Omental fat pad (tissue), 4 donors: Measurements from ENCODE around the gene NHS. TPM values are rescaled to one million over a fixed set of nuclear protein-coding genes. Genes with fewer than 3 reads are reported as not detected.

Experiments
- ATAC-seq: fragments of 150-250 bp; one replicate; pipeline ENCODE4 v1.9.1; 2016; ENCODE audit warnings: mild to moderate bottlenecking, moderate library complexity; ENCODE audit not compliant: low FRiP score
- DNase-seq: peaks from one replicate; pipeline ENCODE4 v3.0.0-alpha.2; 2019; ENCODE audit warnings: low spot score
- CTCF ChIP-seq, 3 donors: fragments of 450-650 bp; IDR thresholded peaks; one replicate each; pipeline ENCODE4 v1.5.1; 2016 to 2017; ENCODE audit warnings: antibody characterized with exemption in 3 of 3, mild to moderate bottlenecking in 3 of 3, moderate library complexity in 2 of 3
- total RNA-seq, 4 donors: library from RNA; depleted of rRNA; stranded (reverse); fragments of >200 nt; gene quantifications; one replicate each; pipeline ENCODE4 v1.1.0, GENCODE V29; 2016

NHS gene
- total RNA-seq, 4 donors from 2014 or later, result 4.0 to 9.7 (median 7.6) TPM

GRCh38 chrX:17707731-17708130, 332.7 kb downstream of the NHS start:
- no peak for TF ChIP-seq CTCF (IDR thresholded peaks at IDR 0.05)
- ATAC-seq (no peak), DNase-seq (no peak)

GRCh38 chrX:17710871-17711301, 335.9 kb downstream of the NHS start:
- TF ChIP-seq CTCF (IDR thresholded peaks at IDR 0.05), result no peak
- ATAC-seq (no peak), DNase-seq (no peak)

GRCh38 chrX:17713288-17713687, 338.3 kb downstream of the NHS start:
- ATAC-seq (no peak), DNase-seq (no peak)
- TF ChIP-seq CTCF (IDR thresholded peaks at IDR 0.05), result no peak

- DNase-seq (no peak), ATAC-seq (no peak)
- no peak for TF ChIP-seq CTCF (IDR thresholded peaks at IDR 0.05)
Measured at GRCh38 chrX:17718649-17719165, 343.7 kb downstream of the NHS start.

- no peak for ATAC-seq
Measured at GRCh38 chrX:17719711-17720110, 344.7 kb downstream of the NHS start.

GRCh38 chrX:17721715-17722114, 346.7 kb downstream of the NHS start:
- no peak for TF ChIP-seq CTCF (IDR thresholded peaks at IDR 0.05)
- DNase-seq (no peak), ATAC-seq (no peak)

More at GRCh38 chrX:17719711-17720110, 344.7 kb downstream of the NHS start:
- DNase-seq, result no peak
- no peak for TF ChIP-seq CTCF (IDR thresholded peaks at IDR 0.05)

- ATAC-seq (no peak), DNase-seq (no peak)
Measured at GRCh38 chrX:17725181-17725580, 350.2 kb downstream of the NHS start.

More at GRCh38 chrX:17725181-17725580, 350.2 kb downstream of the NHS start:
- TF ChIP-seq CTCF (IDR thresholded peaks at IDR 0.05), result no peak
